GM23248 (cell line): Measurements from ENCODE around the gene GGT7.

Experiments used
- EZH2 ChIP-seq: fragments of 200-600 bp; sonication (generic); IDR thresholded peaks from 2 replicates; pipeline ENCODE4 v1.6.1; 2018; ENCODE audit warnings: antibody characterized with exemption, mild to moderate bottlenecking; ENCODE audit not compliant: insufficient read depth, poor library complexity, severe bottlenecking
- EZH2phosphoT487 ChIP-seq: fragments of 200-600 bp; sonication (generic); IDR thresholded peaks from 2 replicates; pipeline ENCODE4 v1.6.1; 2018; ENCODE audit warnings: antibody characterized with exemption, moderate library complexity, mild to moderate bottlenecking, low read depth; ENCODE audit not compliant: insufficient read depth

DNA sequence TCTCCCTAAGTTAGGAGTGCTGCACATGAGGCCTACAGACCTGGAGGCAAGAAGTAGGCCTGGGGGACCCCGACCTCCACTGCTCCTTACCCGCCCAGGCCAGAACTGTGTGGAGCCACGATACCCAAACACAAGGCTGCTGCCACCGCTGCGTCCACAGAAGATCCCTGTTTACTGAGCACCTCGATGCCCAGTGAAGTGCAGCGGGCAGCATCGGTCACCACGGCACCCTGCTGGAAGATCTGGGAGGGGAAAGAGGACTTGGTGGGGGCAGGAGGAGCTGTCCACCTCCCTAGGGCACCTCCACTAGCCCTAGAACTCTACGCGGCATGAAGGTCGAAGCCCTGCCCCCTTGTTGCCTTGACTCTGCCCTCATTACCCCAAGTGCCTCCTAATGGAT lies 9.9 kb downstream of the GGT7 start:
- no peak for TF ChIP-seq EZH2
- no peak for TF ChIP-seq EZH2phosphoT487
